GM18502 (cell line): ENCODE measurements around the gene EFS.

Experiments used
- ATAC-seq: cut with Tn5 transposase; IDR thresholded peaks from one replicate; pipeline ENCODE4 v1.9.1; 2021; ENCODE audit warnings: mild to moderate bottlenecking; ENCODE audit not compliant: unreplicated experiment, poor library complexity

EFS gene

DNA sequence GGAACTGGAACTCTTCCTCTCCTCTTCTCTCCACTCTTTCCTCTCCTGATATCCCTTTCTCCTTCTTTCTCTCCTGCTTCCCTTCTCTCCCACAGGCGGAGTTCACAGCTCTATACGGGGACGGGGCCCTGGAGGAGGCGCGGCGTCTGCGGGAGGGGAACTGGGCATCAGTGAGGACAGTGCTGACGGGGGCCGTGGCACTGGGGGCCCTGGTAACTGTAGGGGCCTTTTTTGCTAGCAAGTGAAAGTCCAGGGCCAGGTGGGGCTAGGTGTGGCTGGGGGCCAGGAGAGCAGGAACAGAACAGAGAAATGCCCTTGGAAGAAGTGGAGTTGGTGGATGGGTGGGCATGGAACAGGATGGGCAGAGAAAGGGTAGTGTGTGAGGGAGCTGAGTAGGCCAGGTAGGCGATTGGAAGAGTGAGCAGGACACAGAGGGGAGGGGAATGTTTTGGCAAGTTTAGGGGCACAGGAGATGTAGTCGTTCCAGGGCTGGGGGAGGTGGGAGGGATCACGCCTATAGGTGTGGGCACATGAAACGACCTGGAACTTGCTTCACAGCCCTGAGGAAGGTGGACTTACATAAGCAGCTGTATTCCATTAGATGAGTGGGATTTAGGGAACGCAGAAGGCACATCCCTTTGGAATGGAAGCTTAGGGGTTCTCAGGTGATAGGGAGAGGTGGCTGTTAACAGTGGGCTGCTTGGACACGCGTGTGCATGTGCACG is 56.1 kb downstream of the EFS start:
- ATAC-seq, result no peak

- ATAC-seq, result no peak
Observed at GRCh38 chr14:23307687-23308644, 57.0 kb downstream of the EFS start.

GRCh38 chr14:23307146-23307530 is 57.8 kb downstream of the EFS start:
- ATAC-seq, result no peak

DNA sequence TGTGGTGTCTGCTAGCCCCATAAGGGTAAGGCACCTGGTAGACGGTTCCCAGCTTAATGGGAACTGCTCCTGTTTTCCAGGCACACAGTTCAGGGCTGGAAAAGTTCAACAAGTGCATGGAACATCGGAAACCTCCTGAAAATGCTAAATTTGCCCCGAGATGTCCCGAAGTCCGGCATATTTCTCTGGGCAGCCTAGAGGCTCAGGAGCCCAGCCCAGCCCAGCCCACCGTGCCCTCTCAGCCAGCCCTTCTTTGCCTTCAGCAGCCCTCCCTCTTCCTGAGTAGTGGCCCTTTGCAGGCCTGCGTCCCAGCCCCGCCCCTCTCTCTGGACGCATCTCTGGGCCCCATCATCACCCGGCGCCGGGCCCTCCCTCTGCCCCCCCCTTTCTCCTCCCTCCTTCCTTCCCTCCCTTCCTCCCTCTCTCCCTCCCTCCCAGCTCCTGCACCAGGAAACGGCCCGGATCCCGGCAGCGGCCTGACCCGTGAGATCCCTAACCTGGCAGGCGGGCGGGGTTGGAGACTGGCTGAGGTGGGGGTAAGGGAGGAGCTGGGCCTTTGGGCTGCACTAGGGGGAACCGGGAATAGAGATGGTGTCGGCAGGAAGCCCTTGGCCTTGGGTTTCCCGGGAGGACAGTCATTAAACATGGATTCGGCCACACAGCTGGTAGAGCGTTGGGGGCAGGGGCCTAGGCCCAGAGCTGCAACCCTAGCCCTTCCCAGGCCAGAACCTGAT is 58.4 kb downstream of the EFS start, which contains the start of gene BCL2L2:
Gene BCL2L2 (plus strand): TSS at position 422 of the 734 bp plus-strand sequence. CDS start 935 bp downstream, outside the sequence.
- ATAC-seq, result no peak
